OCI-LY3 (cell line): Measurements from ENCODE around the gene MYL1.

ENCODE experiments used
- EZH2phosphoT487 ChIP-seq: fragments of 200-600 bp; shearing (Covaris generic); IDR thresholded peaks from 2 replicates; pipeline ENCODE4 v1.6.1; 2018; ENCODE audit warnings: antibody characterized with exemption, mixed run types, low read depth
- TF ChIP-seq, protein P1 (sequence below): fragments of 200-600, 300-600 bp; sonication (generic); IDR thresholded peaks from 2 replicates; pipeline ENCODE4 v1.5.1; 2014; ENCODE audit warnings: antibody characterized with exemption, low read length, low read depth

DNA sequence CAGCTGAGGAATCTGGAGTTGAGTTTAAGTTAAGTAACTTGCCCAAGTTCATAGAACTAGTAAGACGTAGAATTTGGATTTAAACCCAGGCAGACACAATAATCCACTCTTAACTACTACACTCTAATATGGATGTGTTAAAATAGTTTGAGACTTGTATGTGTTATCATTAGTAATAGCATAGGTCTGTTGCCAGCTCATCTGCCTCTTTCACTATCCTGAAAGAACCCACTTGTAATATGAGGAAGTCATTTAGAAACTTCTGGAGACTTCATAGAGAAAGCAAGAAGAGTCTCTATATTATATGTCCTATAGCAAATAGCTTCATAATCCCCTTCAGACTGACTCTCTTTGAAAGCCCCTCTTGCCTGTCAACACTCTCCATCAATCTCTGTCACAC lies 46.7 kb downstream of the MYL1 start:
- no peak for TF ChIP-seq EZH2phosphoT487
- TF ChIP-seq, protein P1, sequence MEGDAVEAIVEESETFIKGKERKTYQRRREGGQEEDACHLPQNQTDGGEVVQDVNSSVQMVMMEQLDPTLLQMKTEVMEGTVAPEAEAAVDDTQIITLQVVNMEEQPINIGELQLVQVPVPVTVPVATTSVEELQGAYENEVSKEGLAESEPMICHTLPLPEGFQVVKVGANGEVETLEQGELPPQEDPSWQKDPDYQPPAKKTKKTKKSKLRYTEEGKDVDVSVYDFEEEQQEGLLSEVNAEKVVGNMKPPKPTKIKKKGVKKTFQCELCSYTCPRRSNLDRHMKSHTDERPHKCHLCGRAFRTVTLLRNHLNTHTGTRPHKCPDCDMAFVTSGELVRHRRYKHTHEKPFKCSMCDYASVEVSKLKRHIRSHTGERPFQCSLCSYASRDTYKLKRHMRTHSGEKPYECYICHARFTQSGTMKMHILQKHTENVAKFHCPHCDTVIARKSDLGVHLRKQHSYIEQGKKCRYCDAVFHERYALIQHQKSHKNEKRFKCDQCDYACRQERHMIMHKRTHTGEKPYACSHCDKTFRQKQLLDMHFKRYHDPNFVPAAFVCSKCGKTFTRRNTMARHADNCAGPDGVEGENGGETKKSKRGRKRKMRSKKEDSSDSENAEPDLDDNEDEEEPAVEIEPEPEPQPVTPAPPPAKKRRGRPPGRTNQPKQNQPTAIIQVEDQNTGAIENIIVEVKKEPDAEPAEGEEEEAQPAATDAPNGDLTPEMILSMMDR = no peak
